HEK293 (cell line): ENCODE results near the gene COX6A1.

Source experiments
- BCL11B ChIP-seq: fragments of 450-650 bp; formaldehyde crosslinking; IDR thresholded peaks from 2 replicates; pipeline ENCODE4 v1.5.1; 2016; ENCODE audit warnings: low read depth, missing biosample characterization, missing genetic modification characterization
- GLI4 ChIP-seq: fragments of 450-650 bp; formaldehyde crosslinking; IDR thresholded peaks from 2 replicates; pipeline ENCODE4 v1.5.1; 2016; ENCODE audit warnings: missing biosample characterization, missing genetic modification characterization
- GLIS1 ChIP-seq: fragments of 450-650 bp; formaldehyde crosslinking; IDR thresholded peaks from 2 replicates; pipeline ENCODE4 v1.5.1; 2016; ENCODE audit warnings: missing biosample characterization, missing genetic modification characterization
- GLIS2 ChIP-seq: fragments of 450-650 bp; formaldehyde crosslinking; IDR thresholded peaks from 2 replicates; pipeline ENCODE4 v1.5.1; 2016; ENCODE audit warnings: missing biosample characterization, missing genetic modification characterization
- HOXA7 ChIP-seq: sonication (generic); formaldehyde crosslinking; IDR thresholded peaks from 2 replicates; pipeline ENCODE4 v1.8.1; 2022; ENCODE audit warnings: missing genetic modification reagents, borderline replicate concordance
- ZBTB21 ChIP-seq: fragments of 450-650 bp; formaldehyde crosslinking; IDR thresholded peaks from 2 replicates; pipeline ENCODE4 v1.5.1; 2017; ENCODE audit warnings: missing biosample characterization, missing genetic modification characterization
- ZFHX2 ChIP-seq: fragments of 450-650 bp; formaldehyde crosslinking; conservative IDR thresholded peaks from 2 replicates; pipeline ENCODE4 v1.5.1; 2016; ENCODE audit warnings: missing biosample characterization, missing genetic modification characterization
- ZFP3 ChIP-seq: fragments of 450-650 bp; formaldehyde crosslinking; IDR thresholded peaks from 2 replicates; pipeline ENCODE4 v1.5.1; 2016; ENCODE audit warnings: low read depth, missing biosample characterization, missing genetic modification characterization
- ZFP37 ChIP-seq: fragments of 450-650 bp; formaldehyde crosslinking; IDR thresholded peaks from 2 replicates; pipeline ENCODE4 v1.5.1; 2016; ENCODE audit warnings: missing biosample characterization, missing genetic modification characterization
- ZNF121 ChIP-seq: fragments of 450-650 bp; formaldehyde crosslinking; IDR thresholded peaks from 2 replicates; pipeline ENCODE4 v1.5.1; 2016; ENCODE audit warnings: missing biosample characterization, missing genetic modification characterization
- ZNF133 ChIP-seq: fragments of 450-650 bp; formaldehyde crosslinking; IDR thresholded peaks from 2 replicates; pipeline ENCODE4 v1.5.1; 2016; ENCODE audit warnings: missing biosample characterization, missing genetic modification characterization
- ZNF202 ChIP-seq: fragments of 450-650 bp; formaldehyde crosslinking; IDR thresholded peaks from 2 replicates; pipeline ENCODE4 v1.5.1; 2016; ENCODE audit warnings: missing biosample characterization, missing genetic modification characterization, borderline replicate concordance
- ZNF211 ChIP-seq: fragments of 450-650 bp; formaldehyde crosslinking; IDR thresholded peaks from 2 replicates; pipeline ENCODE4 v1.5.1; 2016; ENCODE audit warnings: low read depth, missing biosample characterization, missing genetic modification characterization
- ZNF266 ChIP-seq: fragments of 450-650 bp; formaldehyde crosslinking; IDR thresholded peaks from 2 replicates; pipeline ENCODE4 v1.5.1; 2016; ENCODE audit warnings: missing biosample characterization, missing genetic modification characterization, low read depth
- ZNF292 ChIP-seq: fragments of 450-650 bp; formaldehyde crosslinking; IDR thresholded peaks from 2 replicates; pipeline ENCODE4 v1.5.1; 2016; ENCODE audit warnings: low read depth, missing biosample characterization, missing genetic modification characterization, borderline replicate concordance
- ZNF335 ChIP-seq: fragments of 450-650 bp; formaldehyde crosslinking; conservative IDR thresholded peaks from 2 replicates; pipeline ENCODE4 v1.5.1; 2016; ENCODE audit warnings: missing biosample characterization, missing genetic modification characterization
- ZNF354C ChIP-seq: fragments of 450-650 bp; formaldehyde crosslinking; IDR thresholded peaks from 2 replicates; pipeline ENCODE4 v1.5.1; 2016; ENCODE audit warnings: missing biosample characterization, missing genetic modification characterization, low read depth, borderline replicate concordance
- ZNF426 ChIP-seq: fragments of 450-650 bp; formaldehyde crosslinking; IDR thresholded peaks from 2 replicates; pipeline ENCODE4 v1.5.1; 2017; ENCODE audit warnings: missing biosample characterization, missing genetic modification characterization, mild to moderate bottlenecking, inconsistent platforms, moderate library complexity
- ZNF48 ChIP-seq: fragments of 450-650 bp; formaldehyde crosslinking; IDR thresholded peaks from 2 replicates; pipeline ENCODE4 v1.5.1; 2016; ENCODE audit warnings: missing biosample characterization, missing genetic modification characterization
- ZNF510 ChIP-seq: fragments of 450-650 bp; formaldehyde crosslinking; IDR thresholded peaks from 2 replicates; pipeline ENCODE4 v1.5.1; 2018; ENCODE audit warnings: mild to moderate bottlenecking, missing genetic modification characterization, missing biosample characterization; ENCODE audit not compliant: insufficient replicate concordance
- ZNF514 ChIP-seq: fragments of 450-650 bp; formaldehyde crosslinking; IDR thresholded peaks from 2 replicates; pipeline ENCODE4 v1.5.1; 2016; ENCODE audit warnings: missing biosample characterization, missing genetic modification characterization
- ZNF555 ChIP-seq: fragments of 450-650 bp; formaldehyde crosslinking; conservative IDR thresholded peaks from 2 replicates; pipeline ENCODE4 v1.5.1; 2017; ENCODE audit warnings: missing biosample characterization, mild to moderate bottlenecking, missing genetic modification characterization, inconsistent platforms
- ZNF610 ChIP-seq: fragments of 450-650 bp; formaldehyde crosslinking; IDR thresholded peaks from 2 replicates; pipeline ENCODE4 v1.5.1; 2016; ENCODE audit warnings: missing biosample characterization, missing genetic modification characterization, borderline replicate concordance
- ZNF670 ChIP-seq: fragments of 450-650 bp; formaldehyde crosslinking; IDR thresholded peaks from 2 replicates; pipeline ENCODE4 v1.5.1; 2016; ENCODE audit warnings: missing biosample characterization, missing genetic modification characterization, low read depth
- ZNF792 ChIP-seq: fragments of 450-650 bp; formaldehyde crosslinking; IDR thresholded peaks from 2 replicates; pipeline ENCODE4 v1.5.1; 2016; ENCODE audit warnings: missing biosample characterization, missing genetic modification characterization
- TF ChIP-seq, protein P1 (sequence below): fragments of 450-650 bp; formaldehyde crosslinking; IDR thresholded peaks from 2 replicates; pipeline ENCODE4 v1.5.1; 2016; ENCODE audit warnings: missing biosample characterization, missing genetic modification characterization
- TF ChIP-seq, protein P2 (sequence below): fragments of 450-650 bp; formaldehyde crosslinking; conservative IDR thresholded peaks from 2 replicates; pipeline ENCODE4 v1.5.1; 2016; ENCODE audit warnings: low read depth, missing biosample characterization, missing genetic modification characterization
- TF ChIP-seq, protein P3 (sequence below): fragments of 450-650 bp; formaldehyde crosslinking; optimal IDR thresholded peaks from 2 replicates; pipeline ENCODE3; 2016; ENCODE audit warnings: missing biosample characterization, mild to moderate bottlenecking, missing genetic modification characterization
- TF ChIP-seq, protein P4 (sequence below): fragments of 450-650 bp; formaldehyde crosslinking; IDR thresholded peaks from 2 replicates; pipeline ENCODE4 v1.5.1; 2017; ENCODE audit warnings: missing biosample characterization, mild to moderate bottlenecking, missing genetic modification characterization, moderate library complexity
- TF ChIP-seq, protein P5 (sequence below): fragments of 450-650 bp; formaldehyde crosslinking; IDR thresholded peaks from 2 replicates; pipeline ENCODE4 v1.5.1; 2016; ENCODE audit warnings: missing biosample characterization, missing genetic modification characterization

Gene COX6A1

DNA sequence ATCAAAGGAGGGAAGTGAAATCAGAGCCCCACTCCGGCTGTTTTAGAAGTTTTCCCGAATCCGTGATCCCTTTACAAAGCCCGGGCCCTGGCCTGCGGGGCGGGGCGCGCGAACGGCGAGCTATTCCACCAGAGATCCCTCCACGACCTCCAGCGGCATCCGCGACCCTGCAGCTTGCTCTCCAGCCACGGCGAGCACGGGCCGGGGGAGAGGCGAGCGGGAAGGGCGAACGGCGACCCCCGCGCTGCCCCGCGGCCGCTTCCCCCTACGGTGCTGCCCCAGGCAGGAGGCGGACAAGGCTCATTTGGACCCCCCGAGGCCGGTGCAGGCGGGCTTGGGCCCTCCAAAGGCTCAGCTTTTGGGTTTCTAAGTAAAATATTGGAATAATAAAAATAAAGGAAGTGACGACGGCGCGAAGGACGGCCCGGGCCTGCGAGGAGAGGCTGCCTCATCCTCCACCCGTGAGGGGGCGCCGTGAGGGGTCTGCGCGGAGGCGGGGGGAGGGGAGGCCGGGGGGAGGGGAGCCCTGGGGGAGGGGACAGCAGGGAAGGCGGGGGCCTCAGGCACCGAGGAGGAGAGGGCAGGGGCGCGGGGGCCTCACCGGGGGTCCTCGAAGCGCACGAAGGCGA lies 31.0 kb downstream of the COX6A1 start (continued):
- TF ChIP-seq ZNF510 (no peak), ZFP3 (no peak), ZNF133 (no peak), ZFP37 (tag by site-specific recombination) (no peak), GLIS2 (tag by site-specific recombination) (peak; percentile 96), ZNF121 (tag by site-specific recombination) (no peak), GLIS1 (peak; percentile 54), ZNF211 (no peak), ZNF670 (tag by site-specific recombination) (no peak), ZNF266 (tag by site-specific recombination) (no peak), ZNF202 (tag by site-specific recombination) (no peak), ZNF514 (tag by site-specific recombination) (no peak), ZNF610 (tag by site-specific recombination) (no peak), BCL11B (tag by site-specific recombination) (no peak), HOXA7 (CRISPR knock-in tag) (no peak), ZNF426 (tag by site-specific recombination) (no peak), ZBTB21 (tag by site-specific recombination) (no peak), ZNF792 (tag by site-specific recombination) (no peak), ZNF48 (tag by site-specific recombination) (no peak), ZNF335 (tag by site-specific recombination) (peak; percentile 82), ZFHX2 (no peak), ZNF292 (tag by site-specific recombination) (no peak), ZNF555 (tag by site-specific recombination) (no peak), ZNF354C (tag by site-specific recombination) (no peak), GLI4 (tag by site-specific recombination) (no peak)
- TF ChIP-seq, protein P1, sequence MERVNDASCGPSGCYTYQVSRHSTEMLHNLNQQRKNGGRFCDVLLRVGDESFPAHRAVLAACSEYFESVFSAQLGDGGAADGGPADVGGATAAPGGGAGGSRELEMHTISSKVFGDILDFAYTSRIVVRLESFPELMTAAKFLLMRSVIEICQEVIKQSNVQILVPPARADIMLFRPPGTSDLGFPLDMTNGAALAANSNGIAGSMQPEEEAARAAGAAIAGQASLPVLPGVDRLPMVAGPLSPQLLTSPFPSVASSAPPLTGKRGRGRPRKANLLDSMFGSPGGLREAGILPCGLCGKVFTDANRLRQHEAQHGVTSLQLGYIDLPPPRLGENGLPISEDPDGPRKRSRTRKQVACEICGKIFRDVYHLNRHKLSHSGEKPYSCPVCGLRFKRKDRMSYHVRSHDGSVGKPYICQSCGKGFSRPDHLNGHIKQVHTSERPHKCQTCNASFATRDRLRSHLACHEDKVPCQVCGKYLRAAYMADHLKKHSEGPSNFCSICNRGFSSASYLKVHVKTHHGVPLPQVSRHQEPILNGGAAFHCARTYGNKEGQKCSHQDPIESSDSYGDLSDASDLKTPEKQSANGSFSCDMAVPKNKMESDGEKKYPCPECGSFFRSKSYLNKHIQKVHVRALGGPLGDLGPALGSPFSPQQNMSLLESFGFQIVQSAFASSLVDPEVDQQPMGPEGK (tag by site-specific recombination): 0 out of 2 replicates have a peak, but pooled peaks have one; percentile 12
- TF ChIP-seq, protein P2, sequence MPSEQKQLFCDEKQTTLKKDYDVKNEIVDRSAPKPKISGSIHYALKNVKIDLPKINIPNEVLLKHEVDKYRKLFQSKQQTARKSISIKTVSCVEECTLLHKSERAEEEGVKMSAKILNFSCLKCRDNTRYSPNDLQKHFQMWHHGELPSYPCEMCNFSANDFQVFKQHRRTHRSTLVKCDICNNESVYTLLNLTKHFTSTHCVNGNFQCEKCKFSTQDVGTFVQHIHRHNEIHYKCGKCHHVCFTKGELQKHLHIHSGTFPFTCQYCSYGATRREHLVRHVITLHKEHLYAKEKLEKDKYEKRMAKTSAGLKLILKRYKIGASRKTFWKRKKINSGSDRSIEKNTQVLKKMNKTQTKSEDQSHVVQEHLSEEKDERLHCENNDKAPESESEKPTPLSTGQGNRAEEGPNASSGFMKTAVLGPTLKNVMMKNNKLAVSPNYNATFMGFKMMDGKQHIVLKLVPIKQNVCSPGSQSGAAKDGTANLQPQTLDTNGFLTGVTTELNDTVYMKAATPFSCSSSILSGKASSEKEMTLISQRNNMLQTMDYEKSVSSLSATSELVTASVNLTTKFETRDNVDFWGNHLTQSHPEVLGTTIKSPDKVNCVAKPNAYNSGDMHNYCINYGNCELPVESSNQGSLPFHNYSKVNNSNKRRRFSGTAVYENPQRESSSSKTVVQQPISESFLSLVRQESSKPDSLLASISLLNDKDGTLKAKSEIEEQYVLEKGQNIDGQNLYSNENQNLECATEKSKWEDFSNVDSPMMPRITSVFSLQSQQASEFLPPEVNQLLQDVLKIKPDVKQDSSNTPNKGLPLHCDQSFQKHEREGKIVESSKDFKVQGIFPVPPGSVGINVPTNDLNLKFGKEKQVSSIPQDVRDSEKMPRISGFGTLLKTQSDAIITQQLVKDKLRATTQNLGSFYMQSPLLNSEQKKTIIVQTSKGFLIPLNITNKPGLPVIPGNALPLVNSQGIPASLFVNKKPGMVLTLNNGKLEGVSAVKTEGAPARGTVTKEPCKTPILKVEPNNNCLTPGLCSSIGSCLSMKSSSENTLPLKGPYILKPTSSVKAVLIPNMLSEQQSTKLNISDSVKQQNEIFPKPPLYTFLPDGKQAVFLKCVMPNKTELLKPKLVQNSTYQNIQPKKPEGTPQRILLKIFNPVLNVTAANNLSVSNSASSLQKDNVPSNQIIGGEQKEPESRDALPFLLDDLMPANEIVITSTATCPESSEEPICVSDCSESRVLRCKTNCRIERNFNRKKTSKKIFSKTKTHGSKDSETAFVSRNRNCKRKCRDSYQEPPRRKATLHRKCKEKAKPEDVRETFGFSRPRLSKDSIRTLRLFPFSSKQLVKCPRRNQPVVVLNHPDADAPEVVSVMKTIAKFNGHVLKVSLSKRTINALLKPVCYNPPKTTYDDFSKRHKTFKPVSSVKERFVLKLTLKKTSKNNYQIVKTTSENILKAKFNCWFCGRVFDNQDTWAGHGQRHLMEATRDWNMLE: no peak
- TF ChIP-seq, protein P3, sequence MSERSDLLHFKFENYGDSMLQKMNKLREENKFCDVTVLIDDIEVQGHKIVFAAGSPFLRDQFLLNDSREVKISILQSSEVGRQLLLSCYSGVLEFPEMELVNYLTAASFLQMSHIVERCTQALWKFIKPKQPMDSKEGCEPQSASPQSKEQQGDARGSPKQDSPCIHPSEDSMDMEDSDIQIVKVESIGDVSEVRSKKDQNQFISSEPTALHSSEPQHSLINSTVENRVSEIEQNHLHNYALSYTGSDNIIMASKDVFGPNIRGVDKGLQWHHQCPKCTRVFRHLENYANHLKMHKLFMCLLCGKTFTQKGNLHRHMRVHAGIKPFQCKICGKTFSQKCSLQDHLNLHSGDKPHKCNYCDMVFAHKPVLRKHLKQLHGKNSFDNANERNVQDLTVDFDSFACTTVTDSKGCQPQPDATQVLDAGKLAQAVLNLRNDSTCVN: peak; percentile 53
- TF ChIP-seq, protein P4, sequence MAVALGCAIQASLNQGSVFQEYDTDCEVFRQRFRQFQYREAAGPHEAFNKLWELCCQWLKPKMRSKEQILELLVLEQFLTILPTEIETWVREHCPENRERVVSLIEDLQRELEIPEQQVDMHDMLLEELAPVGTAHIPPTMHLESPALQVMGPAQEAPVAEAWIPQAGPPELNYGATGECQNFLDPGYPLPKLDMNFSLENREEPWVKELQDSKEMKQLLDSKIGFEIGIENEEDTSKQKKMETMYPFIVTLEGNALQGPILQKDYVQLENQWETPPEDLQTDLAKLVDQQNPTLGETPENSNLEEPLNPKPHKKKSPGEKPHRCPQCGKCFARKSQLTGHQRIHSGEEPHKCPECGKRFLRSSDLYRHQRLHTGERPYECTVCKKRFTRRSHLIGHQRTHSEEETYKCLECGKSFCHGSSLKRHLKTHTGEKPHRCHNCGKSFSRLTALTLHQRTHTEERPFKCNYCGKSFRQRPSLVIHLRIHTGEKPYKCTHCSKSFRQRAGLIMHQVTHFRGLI (tag by site-specific recombination): no peak
- TF ChIP-seq, protein P5, sequence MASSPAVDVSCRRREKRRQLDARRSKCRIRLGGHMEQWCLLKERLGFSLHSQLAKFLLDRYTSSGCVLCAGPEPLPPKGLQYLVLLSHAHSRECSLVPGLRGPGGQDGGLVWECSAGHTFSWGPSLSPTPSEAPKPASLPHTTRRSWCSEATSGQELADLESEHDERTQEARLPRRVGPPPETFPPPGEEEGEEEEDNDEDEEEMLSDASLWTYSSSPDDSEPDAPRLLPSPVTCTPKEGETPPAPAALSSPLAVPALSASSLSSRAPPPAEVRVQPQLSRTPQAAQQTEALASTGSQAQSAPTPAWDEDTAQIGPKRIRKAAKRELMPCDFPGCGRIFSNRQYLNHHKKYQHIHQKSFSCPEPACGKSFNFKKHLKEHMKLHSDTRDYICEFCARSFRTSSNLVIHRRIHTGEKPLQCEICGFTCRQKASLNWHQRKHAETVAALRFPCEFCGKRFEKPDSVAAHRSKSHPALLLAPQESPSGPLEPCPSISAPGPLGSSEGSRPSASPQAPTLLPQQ (tag by site-specific recombination): no peak
- TF ChIP-seq, all 188 proteins: peak for 11
